Endothelial cell of umbilical vein (primary cell): ENCODE measurements around the gene ANKRD13D.

Experiments
- EZH2 ChIP-seq: IDR thresholded peaks from 2 replicates; pipeline ENCODE4 v1.6.1; 2012; ENCODE audit warnings: borderline replicate concordance, low read depth, mild to moderate bottlenecking, moderate library complexity, low read length, inconsistent platforms; ENCODE audit not compliant: severe bottlenecking
- TF ChIP-seq, protein P1 (sequence below), 2 donors: IDR thresholded peaks; 1 replicate in 1 of 2; 2 replicates in 1 of 2; pipeline ENCODE4 v1.5.1; 2011; ENCODE audit warnings: low read length in 2 of 2, mild to moderate bottlenecking in 2 of 2, moderate library complexity in 2 of 2, control low read depth in 1 of 2, inconsistent platforms in 1 of 2, low read depth in 1 of 2; ENCODE audit not compliant: insufficient read depth in 1 of 2; ENCODE audit errors: extremely low read depth in 1 of 2

DNA sequence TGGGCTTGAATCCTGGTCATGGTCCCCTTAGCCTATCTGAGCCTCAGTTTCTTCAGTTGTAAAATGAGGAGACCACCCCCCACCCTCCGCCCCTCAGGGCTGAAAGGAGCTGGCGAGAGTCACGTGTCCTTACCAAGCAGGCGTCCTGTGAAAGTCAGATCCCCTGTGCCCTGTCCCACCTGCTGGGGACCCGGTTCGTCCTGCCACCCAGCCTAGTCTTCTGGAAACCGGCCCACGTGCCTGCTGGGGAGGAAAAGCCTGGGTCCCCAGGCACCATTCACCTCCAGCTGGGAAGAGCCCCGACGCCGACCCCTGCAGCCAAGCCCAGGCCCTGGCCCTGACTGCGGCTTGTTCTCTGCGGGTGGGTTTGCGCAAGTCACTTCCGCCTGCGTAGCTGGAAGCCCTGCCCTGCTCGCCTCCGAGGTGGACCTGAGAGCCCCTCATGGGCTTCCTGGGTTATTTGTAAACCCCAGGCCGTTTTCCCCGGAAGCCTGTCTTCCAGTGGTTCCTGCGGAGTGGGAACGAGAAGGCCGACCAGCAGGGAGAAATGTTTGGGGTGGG lies 13.5 kb downstream of the ANKRD13D start:
- no peak for TF ChIP-seq EZH2
- TF ChIP-seq, protein P1, sequence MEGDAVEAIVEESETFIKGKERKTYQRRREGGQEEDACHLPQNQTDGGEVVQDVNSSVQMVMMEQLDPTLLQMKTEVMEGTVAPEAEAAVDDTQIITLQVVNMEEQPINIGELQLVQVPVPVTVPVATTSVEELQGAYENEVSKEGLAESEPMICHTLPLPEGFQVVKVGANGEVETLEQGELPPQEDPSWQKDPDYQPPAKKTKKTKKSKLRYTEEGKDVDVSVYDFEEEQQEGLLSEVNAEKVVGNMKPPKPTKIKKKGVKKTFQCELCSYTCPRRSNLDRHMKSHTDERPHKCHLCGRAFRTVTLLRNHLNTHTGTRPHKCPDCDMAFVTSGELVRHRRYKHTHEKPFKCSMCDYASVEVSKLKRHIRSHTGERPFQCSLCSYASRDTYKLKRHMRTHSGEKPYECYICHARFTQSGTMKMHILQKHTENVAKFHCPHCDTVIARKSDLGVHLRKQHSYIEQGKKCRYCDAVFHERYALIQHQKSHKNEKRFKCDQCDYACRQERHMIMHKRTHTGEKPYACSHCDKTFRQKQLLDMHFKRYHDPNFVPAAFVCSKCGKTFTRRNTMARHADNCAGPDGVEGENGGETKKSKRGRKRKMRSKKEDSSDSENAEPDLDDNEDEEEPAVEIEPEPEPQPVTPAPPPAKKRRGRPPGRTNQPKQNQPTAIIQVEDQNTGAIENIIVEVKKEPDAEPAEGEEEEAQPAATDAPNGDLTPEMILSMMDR (IDR thresholded peaks at IDR 0.05; ENCODE audit: extremely low read depth in 1 of 2, insufficient read depth in 1 of 2, low read depth in 1 of 2, low read length in 2 of 2): no peak
